Colonic mucosa (tissue), 4 donors: ENCODE data around the gene KRTAP19-6. TPM values are rescaled to one million over a fixed set of nuclear protein-coding genes. Genes with fewer than 3 reads are reported as not detected.
"Not testable (repeated sequence)": the region's sequence is repeated elsewhere in the genome, so short reads cannot be mapped to it uniquely, and the experiment has no call there.

Source experiments
- DNase-seq: peaks from one replicate; pipeline ENCODE4 v3.0.0-alpha.2; 2020
- H3K27ac ChIP-seq: fragments of 200-600 bp; one replicate; pipeline ENCODE4 v1.8.0; 2021
- H3K27me3 ChIP-seq: fragments of 200-600 bp; one replicate; pipeline ENCODE4 v1.8.0; 2021
- H3K36me3 ChIP-seq: fragments of 200-600 bp; one replicate; pipeline ENCODE4 v1.8.0; 2021
- H3K4me1 ChIP-seq: fragments of 200-600 bp; one replicate; pipeline ENCODE4 v1.8.0; 2021; ENCODE audit warnings: mild to moderate bottlenecking
- H3K4me3 ChIP-seq: fragments of 200-600 bp; one replicate; pipeline ENCODE4 v1.8.0; 2021
- H3K9ac ChIP-seq, 2 donors: one replicate each; pipeline ENCODE4 v1.7.0; 2013; ENCODE audit warnings: control low read depth in 2 of 2, low read depth in 2 of 2, low read length in 2 of 2
- H3K9me3 ChIP-seq: fragments of 200-600 bp; one replicate; pipeline ENCODE4 v1.8.0; 2021
- intact Hi-C: fragments of 100-400 bp; cut with DNase I; formaldehyde crosslinking; loops from one replicate; pipeline ENCODE4 v1.14.1; 2022
- total RNA-seq, 2 donors: library from RNA; stranded (reverse); fragmentation: NEBNext Ultra II Directional in 1 of 2; extraction: Animal tissue kit (Norgen Biotek cat#: 25700) in 1 of 2; gene quantifications; one replicate each; pipeline ENCODE4 v1.2.1, GENCODE V29; 2021
- TF ChIP-seq, protein P1 (sequence below): fragments of 200-600 bp; IDR thresholded peaks from one replicate; pipeline ENCODE4 v1.8.0; 2022; ENCODE audit warnings: antibody characterized with exemption, mild to moderate bottlenecking
- donor health status: healthy.
- donor health status: DM: no; HTN: no; CAD: no.
- donor health status: DM: no; HTN: no; CAD: no.

The KRTAP19-6 gene
- total RNA-seq, 2 donors from 2014 or later: not detected

DNA sequence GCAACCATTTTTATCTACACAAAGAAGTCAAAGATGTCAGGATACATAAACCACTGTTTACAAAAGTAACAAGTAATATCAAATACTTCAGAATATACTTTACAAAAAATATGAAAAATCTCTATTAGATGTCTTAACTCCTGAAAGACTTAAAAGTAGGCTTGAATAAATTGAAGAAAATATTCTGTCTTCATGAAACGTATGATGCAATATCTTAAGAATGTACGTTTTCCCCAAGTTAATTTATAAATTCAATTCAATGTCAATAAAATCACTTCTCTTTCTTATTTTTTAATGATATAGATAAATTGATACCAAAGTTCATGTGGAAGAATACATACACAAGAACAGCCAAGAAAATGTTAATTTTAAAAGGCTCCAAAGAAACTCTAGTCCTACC, 13.4 kb upstream of the KRTAP19-6 start:
- Histone ChIP-seq H3K9ac (no peak overlapping the region), H3K36me3 (no peaks in the 10 kb centered on the region), H3K27ac (no peak overlapping the region), H3K4me3 (no peak overlapping the region), H3K4me1 (no peaks in the 10 kb centered on the region), H3K9me3 (no peaks in the 10 kb centered on the region), H3K27me3 (no peaks in the 10 kb centered on the region)
- TF ChIP-seq, protein P1, sequence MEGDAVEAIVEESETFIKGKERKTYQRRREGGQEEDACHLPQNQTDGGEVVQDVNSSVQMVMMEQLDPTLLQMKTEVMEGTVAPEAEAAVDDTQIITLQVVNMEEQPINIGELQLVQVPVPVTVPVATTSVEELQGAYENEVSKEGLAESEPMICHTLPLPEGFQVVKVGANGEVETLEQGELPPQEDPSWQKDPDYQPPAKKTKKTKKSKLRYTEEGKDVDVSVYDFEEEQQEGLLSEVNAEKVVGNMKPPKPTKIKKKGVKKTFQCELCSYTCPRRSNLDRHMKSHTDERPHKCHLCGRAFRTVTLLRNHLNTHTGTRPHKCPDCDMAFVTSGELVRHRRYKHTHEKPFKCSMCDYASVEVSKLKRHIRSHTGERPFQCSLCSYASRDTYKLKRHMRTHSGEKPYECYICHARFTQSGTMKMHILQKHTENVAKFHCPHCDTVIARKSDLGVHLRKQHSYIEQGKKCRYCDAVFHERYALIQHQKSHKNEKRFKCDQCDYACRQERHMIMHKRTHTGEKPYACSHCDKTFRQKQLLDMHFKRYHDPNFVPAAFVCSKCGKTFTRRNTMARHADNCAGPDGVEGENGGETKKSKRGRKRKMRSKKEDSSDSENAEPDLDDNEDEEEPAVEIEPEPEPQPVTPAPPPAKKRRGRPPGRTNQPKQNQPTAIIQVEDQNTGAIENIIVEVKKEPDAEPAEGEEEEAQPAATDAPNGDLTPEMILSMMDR: no peak
- no peak for DNase-seq
- intact Hi-C loops: no loop called here

GRCh38 chr21:30552782-30553181, 11.1 kb upstream of the KRTAP19-6 start:
- H3K27me3 ChIP-seq: no peaks in the 10 kb centered on the region
- H3K4me1 ChIP-seq: no peaks in the 10 kb centered on the region
- DNase-seq: no peak
- TF ChIP-seq, protein P1: no peak
- H3K36me3 ChIP-seq: no peaks in the 10 kb centered on the region
- H3K27ac ChIP-seq: no peak overlapping the region
- no peak overlapping the region for H3K9ac ChIP-seq
- H3K4me3 ChIP-seq: no peak overlapping the region
- intact Hi-C loops: no loop called here
- H3K9me3 ChIP-seq: no peaks in the 10 kb centered on the region

DNA sequence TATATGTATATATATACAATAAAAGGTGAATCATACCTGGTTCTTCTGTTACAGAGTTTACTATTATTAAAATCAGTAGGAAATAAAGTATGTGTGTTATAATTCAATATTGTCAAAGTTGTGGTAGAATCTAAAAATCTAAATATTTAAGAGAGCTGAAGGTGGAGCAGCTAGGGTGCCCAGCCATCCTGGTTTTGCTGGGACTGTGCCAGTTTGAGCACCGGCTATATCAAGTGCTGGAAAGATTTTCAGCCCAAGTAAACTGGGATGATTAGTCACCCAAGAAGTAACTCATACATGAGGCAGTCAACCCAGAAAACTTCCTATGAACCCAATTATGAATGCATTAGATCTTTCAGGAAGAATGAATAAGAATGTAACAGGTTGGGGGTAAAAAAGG, 22.8 kb downstream of the KRTAP19-6 start:
- Histone ChIP-seq H3K9me3 (peaks cover 4% of the 10 kb centered on the region), H3K27me3 (no peaks in the 10 kb centered on the region), H3K4me3 (no peak overlapping the region), H3K36me3 (no peaks in the 10 kb centered on the region), H3K27ac (no peak overlapping the region), H3K9ac (no peak overlapping the region), H3K4me1 (no peaks in the 10 kb centered on the region)
- TF ChIP-seq, protein P1: no peak
- intact Hi-C loops: no loop called here
- no peak for DNase-seq

DNA sequence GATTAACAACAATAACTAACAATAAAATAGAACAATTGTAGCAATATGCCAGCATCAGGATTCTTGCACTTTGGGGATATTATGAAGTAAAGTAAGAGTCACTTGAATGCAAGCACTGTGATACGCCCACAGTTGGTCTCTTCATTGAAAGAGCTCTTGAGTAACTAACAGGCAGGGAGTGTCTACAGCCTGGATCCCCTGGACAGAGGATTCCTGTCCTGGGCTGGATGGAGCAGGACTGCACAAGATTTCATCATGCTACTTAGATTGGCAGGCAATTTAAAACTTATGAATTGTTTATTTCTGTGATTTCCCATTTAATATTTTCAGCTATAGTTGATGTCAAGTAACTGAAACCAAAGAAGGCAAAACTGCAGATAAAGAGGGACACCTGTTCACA, 26.0 kb downstream of the KRTAP19-6 start:
- Histone ChIP-seq H3K36me3 (no peaks in the 10 kb centered on the region), H3K4me1 (no peaks in the 10 kb centered on the region), H3K27me3 (no peaks in the 10 kb centered on the region), H3K9ac (no peak overlapping the region), H3K9me3 (peaks cover 4% of the 10 kb centered on the region), H3K27ac (no peak overlapping the region), H3K4me3 (no peak overlapping the region)
- intact Hi-C loops: no loop called here
- TF ChIP-seq, protein P1: no peak
- no peak for DNase-seq

DNA sequence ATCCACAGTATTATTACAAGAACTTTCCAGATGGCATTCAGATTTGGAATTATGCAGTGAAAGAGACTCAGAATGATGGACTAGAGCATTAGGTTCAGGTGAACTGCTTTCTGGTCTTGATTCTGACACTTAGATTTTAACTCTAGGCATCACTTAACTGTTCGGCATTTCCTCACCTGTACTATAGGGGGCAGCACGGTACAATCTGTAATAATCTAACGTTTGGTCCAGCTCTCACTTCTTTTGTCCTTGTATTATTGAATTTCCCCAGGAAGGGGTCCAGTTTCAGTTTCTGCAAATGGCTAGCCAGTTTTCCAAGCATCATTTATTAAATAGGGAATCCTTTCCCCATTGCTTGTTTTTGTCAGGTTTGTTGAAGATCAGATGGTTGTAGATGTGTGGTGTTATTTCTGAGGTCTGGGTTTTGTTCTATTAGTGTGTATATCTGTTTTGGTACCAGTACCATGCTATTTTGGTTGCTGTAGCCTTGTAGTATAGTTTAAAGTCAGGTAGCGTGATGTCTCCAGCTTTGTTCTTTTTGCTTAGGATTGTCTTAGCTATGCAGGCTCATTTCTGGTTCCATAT, 36.0 kb downstream of the KRTAP19-6 start:
- H3K9ac ChIP-seq, H3K27ac ChIP-seq, DNase-seq, intact Hi-C loops, H3K27me3 ChIP-seq, H3K36me3 ChIP-seq, H3K4me1 ChIP-seq, H3K9me3 ChIP-seq, H3K4me3 ChIP-seq: not testable (repeated sequence)

- intact Hi-C loops: no loop called here
- TF ChIP-seq, protein P1: no peak
- Histone ChIP-seq H3K27me3 (no peaks in the 10 kb centered on the region), H3K9me3 (no peaks in the 10 kb centered on the region), H3K27ac (no peak within 1 kb of the TSS), H3K4me1 (no peaks in the 10 kb centered on the region), H3K4me3 (no peak within 1 kb of the TSS), H3K9ac (no peak within 1 kb of the TSS), H3K36me3 (no peaks in the 10 kb centered on the region)
- no peak for DNase-seq
Observed at GRCh38 chr21:30502041-30502440, 39.6 kb downstream of the KRTAP19-6 start, which contains the start of gene KRTAP19-5. Gene KRTAP19-5, minus strand, starts transcription at chr21:30502141. Its CDS starts 51 bp downstream, at chr21:30502090.
